ENCODE results near the gene PFN1.
A peak's percentile ranks its signal among the peaks of the same experiment; 100 is the strongest.
"Not testable (repeated sequence)": the region's sequence is repeated elsewhere in the genome, so short reads cannot be mapped to it uniquely, and the experiment has no call there.

PFN1 gene

DNA sequence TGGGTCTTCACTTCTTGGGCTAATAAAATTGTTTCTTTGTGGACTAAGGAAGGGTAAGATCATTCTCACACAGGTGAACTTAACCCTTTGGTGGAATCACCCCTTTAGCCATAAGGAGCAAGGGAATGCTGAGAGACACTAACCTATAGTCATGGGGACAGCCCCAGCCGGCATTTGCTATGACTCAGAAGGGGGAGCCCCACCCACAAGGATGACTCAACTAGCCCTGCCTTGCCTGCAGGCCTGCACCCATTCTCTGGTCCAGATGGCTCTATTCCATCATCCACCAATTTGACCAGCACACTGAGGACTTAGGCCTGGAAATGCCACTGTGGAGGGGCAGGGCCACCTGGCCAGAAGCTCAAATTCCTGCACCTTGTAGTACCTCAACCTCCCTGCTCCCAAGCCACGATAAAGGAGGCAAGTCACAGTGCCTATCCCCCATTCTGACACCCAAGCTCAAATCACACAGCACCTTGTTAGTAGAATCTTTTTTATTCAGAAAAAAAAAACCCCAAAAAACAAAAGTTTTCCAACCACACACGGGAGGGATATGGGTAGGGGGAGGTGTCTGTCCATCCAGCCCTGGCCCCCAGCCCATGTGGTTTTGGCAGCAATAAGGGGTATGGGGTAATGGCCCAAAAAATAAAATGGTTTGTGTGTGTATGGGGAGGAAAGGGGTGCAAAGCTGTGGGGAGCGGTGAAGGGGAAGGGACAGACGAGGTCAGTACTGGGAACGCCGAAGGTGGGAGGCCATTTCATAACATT is 3.0 kb downstream of the PFN1 start:
- peak; percentile 87 to 90 for DNase-seq

DNA sequence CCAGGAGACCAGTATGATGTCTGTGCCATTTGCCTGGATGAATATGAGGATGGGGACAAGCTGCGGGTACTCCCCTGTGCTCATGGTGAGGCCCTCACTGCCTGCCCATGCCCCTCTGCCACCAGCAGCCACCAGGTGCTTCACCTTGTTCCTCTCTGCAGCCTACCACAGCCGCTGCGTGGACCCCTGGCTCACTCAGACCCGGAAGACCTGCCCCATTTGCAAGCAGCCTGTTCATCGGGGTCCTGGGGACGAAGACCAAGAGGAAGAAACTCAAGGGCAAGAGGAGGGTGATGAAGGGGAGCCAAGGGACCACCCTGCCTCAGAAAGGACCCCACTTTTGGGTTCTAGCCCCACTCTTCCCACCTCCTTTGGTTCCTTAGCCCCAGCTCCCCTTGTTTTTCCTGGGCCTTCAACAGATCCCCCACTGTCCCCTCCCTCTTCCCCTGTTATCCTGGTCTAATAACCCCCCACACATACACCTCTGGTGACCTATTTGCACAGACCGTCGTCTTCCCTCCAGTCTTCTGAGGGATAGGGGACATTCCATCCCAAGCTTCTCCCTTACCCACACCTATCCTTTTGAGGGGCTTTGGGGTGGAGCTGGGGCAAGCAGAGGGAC is 3.7 kb downstream of the PFN1 start:
- peak in 1 of 2 donors; percentile 55 for DNase-seq

DNA sequence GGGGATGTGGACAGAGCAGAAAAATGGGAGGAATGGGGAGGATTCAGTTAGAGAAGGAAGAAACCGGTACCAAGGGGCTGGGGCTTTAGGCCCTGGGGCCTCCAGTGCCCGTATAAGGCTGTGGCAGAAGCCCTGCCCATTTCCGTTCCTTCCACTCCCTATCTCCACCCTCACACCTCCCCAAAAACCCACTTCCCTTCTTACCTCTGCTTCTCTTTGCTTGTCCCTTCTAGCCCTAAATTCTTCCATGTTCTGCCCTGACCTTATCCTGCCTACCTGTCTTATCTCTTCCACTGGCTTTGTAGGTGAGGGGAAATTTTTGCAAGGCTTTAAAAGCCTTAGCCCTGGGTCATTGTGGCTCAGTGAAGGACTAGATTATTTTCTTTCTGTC is 4.2 kb downstream of the PFN1 start:
- DNase-seq, result peak in 1 of 2 donors; percentile 60

DNA sequence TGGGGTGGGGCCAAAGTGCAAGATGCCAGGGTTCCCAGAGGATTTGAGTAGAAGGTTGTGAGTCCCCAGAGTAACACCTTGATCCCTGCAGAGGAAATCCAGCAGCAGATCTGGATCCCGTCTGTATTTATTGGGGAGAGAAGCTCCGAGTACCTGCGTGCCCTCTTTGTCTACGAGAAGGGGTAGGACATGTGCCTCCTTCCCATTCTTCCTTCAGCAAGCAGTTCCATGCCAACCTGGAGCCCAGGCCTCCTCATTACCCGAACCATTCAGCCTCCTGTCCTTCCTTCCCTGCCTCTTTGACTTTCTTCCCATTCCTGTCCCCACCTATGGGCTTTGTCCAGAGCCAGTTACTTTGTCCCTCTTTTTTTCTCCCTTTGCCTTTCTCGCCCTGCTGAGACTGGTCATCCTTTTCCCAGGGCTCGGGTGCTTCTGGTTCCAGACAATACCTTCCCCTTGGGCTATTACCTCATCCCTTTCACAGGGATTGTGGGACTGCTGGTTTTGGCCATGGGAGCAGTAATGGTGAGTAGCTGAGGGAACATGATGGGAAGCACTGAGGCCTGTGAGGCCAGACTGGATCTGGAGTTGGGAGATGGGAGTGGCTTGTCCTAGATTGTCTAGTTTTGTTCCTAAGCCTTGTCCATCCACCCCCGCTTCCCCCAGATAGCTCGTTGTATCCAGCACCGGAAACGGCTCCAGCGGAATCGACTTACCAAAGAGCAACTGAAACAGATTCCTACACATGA is 5.4 kb downstream of the PFN1 start:
- DNase-seq, result no peak

DNA sequence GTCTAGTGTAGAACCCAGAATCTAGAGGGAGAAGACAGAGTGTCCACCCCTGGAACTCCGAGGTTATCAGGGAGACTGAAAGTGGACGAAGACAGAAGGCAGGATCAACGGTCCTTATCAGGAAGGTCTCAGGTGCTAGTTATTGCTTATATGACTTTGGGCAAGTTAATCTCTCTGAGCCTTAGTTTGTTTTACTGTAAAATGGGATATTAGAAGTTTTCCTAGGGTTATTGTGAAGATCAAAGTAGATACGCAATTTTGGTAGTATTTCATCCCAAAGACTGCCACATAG is 7.1 kb downstream of the PFN1 start:
- no peak for DNase-seq

DNA sequence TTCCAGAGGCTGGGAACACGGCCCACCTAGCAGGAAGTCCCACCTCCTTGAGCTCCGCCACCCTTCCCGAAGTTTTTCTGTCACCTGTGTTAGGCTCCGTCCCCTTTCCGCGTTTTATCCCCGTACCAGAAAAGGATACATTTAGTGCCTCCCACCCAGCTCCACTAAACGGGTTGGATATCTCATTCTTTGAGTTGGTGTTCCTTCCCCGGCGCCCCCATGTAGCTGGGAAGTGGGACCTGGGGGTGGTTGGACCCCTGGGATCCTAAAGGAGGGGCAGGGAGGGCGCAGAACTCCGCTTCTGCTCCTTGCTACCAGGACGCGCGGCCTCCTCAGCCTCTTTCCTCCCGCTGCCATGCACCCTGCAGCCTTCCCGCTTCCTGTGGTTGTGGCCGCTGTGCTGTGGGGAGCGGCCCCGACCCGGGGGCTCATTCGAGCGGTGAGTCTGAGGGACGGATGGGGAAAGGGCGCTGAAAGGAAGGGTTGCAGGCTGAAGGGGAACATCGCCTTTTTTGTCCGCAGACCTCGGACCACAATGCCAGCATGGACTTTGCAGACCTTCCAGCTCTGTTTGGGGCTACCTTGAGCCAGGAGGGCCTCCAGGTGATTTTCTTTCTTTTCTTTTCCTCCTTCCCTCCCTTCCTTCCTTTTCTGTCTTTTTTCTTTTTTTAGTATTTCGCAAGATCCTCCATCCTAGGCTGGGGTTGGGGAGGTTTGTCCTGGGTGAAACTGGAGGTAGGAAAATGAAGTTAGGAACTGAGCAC is 7.6 kb downstream of the PFN1 start:
- peak; percentile 52 to 53 for DNase-seq

DNA sequence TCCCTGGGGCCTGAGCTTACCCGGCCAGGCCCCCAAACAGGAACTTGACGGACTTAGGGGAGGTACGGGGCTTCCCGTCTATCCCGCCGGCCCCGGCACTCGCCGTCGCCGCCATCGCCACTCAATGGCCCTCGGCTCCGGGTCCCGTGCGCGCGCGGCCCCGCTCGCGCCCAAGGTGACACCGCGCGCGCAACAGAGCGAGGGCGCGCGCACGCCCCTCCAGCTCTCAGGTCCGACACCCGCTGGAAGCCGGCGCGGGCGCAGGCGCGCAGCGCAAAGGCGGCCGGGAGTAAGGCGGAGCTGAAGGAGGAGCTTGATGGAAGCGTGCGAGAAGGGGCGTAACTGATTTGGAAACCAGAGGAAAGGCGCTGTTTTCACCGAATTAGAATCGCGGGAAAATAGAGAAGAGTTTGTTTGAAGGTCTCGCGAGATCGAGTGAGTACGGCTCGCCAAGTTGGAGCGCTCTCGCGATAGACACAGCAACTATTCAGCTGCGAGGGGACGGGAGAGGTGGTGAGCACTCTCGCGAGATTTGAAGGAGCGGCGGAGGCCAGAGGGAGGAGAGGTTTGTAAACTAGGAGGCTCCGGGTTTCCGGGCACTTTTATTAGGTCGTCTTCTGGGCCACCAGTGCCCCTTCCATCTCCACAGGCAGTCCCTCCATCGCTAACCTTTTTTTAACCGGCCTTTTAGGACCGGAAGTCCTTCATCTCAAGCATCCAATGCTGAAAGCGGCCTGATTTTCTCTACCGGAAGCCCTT is 8.4 kb downstream of the PFN1 start, which contains the start of the genes RNF167 and SLC25A11:
Gene RNF167 (plus strand): TSS at position 473 of the 759 bp plus-strand sequence. CDS start 642 bp downstream, outside the sequence.
Gene SLC25A11 (minus strand): TSS at position 251 of the 759 bp plus-strand sequence. CDS start 136 bp downstream, at position 115.
- DNase-seq, result peak; percentile 92 to 95

DNA sequence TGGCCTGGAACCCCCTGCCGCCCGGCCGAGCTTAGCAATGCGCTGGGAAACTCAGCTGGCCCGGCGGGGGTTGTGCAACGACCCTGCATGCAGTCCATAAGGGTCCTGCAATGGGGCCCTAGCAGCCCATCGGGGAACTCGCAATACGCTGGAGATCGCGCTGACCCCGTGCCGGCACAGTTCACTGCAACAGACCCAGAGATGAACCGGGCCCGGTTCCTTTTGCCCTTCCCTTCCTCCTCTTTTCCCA is 8.9 kb downstream of the PFN1 start:
- DNase-seq, result no peak

DNA sequence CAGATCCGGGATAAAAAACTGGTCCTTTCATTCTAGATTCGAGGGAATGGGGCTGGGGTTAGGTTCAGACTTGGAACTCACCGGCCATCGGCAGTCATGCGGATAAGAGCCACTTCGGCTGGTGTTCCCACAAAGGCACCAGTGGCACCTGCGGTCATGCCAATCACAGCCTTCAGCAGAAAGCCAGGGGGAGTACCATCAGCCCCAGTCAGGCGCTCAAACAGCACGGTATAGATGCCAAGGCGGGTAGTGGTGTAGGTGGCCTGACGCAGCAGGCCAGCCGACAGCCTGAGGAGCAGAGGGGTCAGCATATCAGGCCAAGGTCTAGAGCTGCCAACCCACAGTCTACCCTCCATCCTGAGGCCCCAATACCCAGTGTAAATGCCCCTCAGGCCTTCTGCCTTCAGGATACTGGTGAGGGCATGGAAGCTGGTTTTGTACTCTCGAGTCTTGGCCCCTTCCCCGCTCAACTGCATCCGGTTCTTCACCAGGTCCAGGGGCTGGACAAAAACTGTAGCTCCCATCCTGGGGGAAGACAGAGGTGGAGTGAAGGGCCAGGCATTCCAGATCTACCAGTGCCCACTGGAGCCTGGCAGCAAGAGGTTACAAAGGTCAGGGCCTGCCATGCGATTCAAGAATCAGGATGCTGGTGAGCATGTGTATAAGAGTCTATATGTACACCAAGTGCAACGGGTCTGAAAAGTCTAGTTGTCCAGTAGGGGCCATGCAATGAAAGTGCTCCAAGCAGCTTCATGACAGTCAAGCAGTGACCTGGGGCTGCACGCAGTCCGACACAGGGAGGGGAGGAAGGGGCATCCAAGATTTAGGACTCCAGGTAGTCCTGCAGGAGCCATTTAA is 9.4 kb downstream of the PFN1 start:
- no peak for DNase-seq

DNA sequence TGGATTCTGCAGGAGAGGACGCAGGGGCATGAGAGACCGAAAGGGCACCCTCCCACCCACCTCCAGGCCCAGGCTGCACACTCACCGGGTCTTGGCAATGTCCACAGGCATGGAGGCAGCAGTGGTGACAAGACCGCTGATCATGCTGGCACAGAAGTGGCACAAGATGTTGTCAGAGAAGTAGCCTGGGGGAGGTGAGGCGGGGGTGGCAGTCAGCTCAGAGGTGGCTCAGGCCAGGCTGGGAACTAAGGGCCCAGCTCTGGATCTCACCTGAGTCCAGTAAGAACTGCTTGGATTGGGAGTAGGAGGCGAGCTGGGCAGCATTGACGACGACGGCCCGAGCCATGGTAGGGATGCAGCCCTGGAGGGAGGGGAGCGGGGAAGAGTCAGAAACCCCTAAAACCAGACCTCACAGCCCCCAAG is 10.2 kb downstream of the PFN1 start:
- no peak for DNase-seq

DNA sequence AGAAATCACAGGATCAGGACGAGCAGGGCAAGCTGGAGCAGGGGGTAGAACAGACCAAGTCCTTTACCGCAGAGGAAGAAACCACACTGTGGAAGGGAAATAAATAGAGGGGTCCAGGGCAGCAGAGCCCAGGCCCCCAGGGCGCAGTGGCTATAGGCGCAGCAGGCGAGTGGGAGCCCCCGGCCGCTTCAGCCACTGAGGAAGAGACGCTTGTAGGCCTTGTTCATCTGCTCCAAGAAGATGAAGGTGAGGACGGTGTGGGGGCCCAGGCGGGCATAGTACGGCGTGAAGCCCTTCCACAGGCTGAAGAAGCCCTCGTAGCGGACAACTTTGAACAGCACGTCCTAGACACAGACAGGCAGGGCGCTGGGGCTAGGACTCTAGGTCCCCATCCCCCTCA is 10.8 kb downstream of the PFN1 start:
- DNase-seq, result no peak

DNA sequence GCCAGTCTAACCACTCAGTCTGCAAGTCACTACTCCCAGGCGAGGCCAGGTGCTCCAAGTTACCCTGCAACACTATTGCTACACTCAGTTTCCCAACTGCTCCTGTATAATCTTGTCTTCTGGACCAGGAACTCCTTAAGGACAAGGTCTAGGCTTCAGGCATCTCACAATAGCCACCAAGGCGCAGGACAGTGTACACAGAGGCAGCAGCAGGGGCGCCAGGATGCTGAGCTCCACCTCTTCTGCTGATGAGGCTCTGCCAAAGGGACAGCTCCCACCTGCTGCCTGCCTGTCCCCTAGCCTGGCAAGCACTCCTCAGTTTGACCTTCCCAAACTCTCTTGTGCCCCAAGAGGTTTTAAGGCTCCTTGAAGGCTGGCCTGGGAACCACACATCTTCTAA is 11.9 kb downstream of the PFN1 start:
- DNase-seq, result no peak

DNA sequence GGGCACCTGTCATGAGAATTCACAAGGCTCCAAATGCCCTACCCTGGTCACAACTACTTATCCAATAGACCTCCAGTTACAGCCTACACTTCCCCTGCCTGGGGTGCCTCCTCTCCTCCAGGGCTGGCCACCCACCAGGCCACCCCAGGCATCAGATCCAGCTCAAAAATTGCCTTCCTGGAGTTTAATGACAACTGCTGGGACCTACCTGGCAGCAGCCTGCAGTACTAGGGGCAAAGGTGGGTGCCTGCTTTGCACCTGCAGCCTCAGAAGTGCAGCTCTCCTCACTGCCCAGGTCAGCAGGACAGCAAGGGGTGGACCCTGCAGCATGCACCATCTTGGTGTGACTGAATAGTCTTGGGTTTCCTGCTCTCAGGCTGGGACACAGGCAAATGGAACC is 12.7 kb downstream of the PFN1 start:
- no peak for DNase-seq

DNA sequence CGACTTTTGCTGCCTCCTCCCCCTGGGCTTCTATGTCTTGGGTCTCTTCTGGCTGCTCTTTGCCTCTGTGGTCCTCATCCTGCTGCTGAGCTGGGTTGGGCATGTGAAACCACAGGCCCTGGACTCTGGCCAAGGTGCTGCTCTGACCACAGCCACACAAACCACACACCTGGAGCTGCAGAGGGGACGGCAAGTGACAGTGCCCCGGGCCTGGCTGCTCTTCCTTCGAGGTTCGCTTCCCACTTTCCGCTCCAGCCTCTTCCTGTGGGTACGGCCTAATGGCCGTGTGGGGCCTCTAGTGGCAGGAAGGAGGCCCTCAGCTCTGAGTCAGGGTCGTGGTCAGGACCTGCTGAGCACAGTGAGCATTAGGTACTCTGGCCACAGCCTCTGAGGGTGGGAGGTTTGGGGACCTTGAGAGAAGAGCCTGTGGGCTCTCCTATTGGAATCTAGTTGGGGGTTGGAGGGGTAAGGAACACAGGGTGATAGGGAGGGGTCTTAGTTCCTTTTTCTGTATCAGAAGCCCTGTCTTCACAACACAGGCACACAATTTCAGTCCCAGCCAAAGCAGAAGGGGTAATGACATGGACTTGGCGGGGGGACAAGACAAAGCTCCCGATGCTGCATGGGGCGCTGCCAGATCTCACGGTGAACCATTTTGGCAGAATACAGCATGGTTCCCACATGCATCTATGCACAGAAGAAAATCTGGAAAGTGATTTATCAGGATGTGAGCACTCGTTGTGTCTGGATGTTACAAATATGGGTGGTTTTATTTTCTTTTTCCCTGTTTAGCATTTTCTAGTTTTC is 14.0 kb downstream of the PFN1 start:
- DNase-seq, result no peak

DNA sequence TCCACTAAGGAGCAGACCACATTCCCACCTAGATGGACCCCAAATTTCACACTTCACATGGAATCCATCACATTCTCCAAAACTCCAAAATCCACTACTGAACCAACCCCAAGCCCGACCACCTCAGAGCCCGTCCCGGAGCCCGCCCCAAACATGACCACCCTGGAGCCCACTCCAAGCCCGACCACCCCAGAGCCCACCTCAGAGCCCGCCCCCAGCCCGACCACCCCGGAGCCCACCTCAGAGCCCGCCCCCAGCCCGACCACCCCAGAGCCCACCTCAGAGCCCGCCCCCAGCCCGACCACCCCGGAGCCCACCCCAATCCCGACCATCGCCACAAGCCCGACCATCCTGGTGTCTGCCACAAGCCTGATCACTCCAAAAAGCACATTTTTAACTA is 14.7 kb downstream of the PFN1 start:
- DNase-seq, result no peak

DNA sequence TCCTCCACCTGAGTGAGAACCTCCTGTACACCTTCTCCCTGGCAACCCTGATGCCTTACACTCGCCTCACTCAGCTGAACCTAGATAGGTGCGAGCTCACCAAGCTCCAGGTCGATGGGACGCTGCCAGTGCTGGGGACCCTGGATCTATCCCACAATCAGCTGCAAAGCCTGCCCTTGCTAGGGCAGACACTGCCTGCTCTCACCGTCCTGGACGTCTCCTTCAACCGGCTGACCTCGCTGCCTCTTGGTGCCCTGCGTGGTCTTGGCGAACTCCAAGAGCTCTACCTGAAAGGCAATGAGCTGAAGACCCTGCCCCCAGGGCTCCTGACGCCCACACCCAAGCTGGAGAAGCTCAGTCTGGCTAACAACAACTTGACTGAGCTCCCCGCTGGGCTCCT is 15.6 kb downstream of the PFN1 start:
- no peak for DNase-seq

DNA sequence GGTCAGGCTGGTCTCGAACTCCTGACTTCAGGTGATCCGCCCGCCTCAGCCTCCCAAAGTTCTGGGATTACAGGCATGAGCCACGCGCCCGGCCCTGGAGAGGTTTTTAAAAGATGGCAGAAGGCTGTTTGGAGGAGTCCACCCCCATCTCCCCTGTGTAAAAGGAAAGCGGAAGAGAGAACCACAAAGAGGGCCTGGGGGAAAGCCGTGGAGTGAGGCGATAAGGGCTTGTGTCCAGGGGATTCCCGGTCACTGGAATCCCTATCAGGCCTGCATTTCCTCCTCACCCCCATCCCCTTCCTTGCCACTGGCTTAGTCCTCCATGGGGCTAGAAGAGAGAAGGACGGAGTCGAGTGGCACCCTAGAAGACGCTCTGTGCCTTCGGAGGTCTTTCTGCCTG is 16.4 kb downstream of the PFN1 start, which contains the start of gene GP1BA:
Gene GP1BA (plus strand): TSS at position 315 of the 400 bp plus-strand sequence. CDS start 328 bp downstream, outside the sequence.
- DNase-seq, result no peak

DNA sequence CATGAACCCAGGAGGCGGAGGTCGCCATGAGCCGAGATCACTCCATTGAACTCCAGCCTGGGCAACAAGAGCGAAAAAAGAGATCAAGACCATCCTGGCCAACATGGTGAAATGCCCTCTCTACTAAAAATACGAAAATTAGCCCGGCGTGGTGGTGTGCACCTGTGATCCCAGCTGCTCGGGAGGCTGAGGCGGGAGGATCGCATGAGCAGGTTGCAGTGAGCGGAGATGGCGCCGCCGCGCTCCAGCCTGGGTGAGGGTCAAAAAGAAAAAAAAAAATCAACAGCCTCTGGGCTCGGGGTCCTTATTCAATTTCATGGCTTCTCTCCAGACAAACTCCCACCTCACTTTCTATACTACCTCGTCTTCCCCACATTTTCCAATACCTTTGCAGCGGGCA is 19.4 kb downstream of the PFN1 start:
- DNase-seq, result no peak

DNA sequence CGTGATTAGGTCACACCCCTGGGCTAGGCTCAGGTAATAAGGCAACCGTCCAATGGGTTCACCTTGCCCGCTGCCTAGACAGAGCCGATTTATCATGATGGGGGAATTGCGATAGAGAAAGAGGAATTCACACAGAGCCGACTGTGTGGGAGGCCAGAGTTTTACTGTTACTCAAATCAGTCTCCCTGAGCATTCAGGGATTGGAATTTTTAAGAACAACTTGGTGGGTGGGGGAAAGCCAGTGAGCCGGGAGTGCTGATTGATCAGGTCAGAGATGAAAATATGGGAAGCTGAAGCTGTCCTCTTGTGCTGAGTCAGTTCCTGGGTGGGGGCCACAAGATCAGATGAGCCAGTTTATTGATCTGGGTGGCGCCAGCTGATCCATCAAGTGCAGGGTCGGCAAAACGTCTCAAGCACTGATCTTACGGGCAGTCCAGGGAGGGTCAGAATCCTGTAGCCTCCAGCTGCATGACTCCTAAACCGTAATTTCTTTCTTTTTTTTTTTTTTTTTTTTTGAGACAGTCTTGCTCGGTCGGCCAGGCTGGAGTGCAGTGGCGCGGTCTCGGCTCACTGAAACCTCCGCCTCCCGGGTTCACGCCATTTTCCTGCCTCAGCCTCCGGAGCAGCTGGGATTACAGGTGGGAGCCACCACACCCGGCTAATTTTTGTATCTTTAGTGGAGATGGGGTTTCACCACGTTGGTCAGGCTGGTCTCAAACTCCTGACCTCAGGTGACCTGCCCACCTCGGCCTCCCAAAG is 21.6 kb downstream of the PFN1 start:
- not testable (repeated sequence) for DNase-seq

DNA sequence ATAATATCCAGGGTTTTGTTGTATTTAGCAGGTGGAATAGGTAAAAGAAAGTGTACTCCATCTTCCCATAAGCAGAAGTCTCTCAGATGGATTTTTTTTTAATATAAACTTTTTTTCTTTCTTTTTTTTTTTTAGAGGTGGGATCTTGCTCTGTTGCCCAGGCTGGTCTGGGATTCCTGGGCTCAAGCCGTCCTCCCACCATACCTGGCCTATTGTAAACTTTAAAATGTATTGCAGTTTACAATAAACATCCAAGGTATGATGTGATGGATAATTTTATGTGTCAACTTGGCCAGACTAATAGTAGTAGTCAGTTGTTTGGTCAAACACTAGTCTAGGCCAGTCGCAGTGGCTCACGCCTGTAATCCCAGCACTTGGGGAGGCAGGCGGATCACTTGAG is 27.0 kb downstream of the PFN1 start:
- DNase-seq, result no peak
